HG03571 (cell line): ENCODE results near the gene STMN3.
"Not testable (repeated sequence)": the region's sequence is repeated elsewhere in the genome, so short reads cannot be mapped to it uniquely, and the experiment has no call there.

Experiments used
- ATAC-seq: cut with Tn5 transposase; IDR thresholded peaks from one replicate; pipeline ENCODE4 v1.9.1; 2021; ENCODE audit not compliant: unreplicated experiment

STMN3 gene

GRCh38 chr20:63639093-63639975, 13.9 kb downstream of the STMN3 start:
- no peak for ATAC-seq

- ATAC-seq = no peak
These were observed 16.2 kb downstream of the STMN3 start for GRCh38 chr20:63636752-63637628.

- no peak for ATAC-seq
These were observed 17.6 kb downstream of the STMN3 start for GRCh38 chr20:63635431-63636141.

- no peak for ATAC-seq
These were observed 19.5 kb downstream of the STMN3 start for GRCh38 chr20:63633732-63634131.

- ATAC-seq = not testable (repeated sequence)
These were observed 21.8 kb downstream of the STMN3 start for GRCh38 chr20:63631426-63631825.

GRCh38 chr20:63630956-63631355, 22.3 kb downstream of the STMN3 start:
- ATAC-seq = not testable (repeated sequence)

- no peak for ATAC-seq
These were observed 24.8 kb downstream of the STMN3 start for GRCh38 chr20:63628246-63628975.

- no peak for ATAC-seq
These were observed 25.4 kb downstream of the STMN3 start for GRCh38 chr20:63627751-63628245.

- ATAC-seq = peak; percentile 75
These were observed 26.0 kb downstream of the STMN3 start for GRCh38 chr20:63627129-63627750.

GRCh38 chr20:63626424-63627128, 26.6 kb downstream of the STMN3 start, which contains the start of gene GMEB2:
Gene GMEB2 (minus strand): TSS chr20:63627101. CDS start chr20:63619397, 7,704 bp downstream.
- ATAC-seq = peak; percentile 39

- no peak for ATAC-seq
These were observed 27.3 kb downstream of the STMN3 start for GRCh38 chr20:63625771-63626423.

- no peak for ATAC-seq
These were observed 28.7 kb downstream of the STMN3 start for GRCh38 chr20:63624486-63624885.

GRCh38 chr20:63622732-63623131, 30.5 kb downstream of the STMN3 start:
- no peak for ATAC-seq

- no peak for ATAC-seq
These were observed 31.1 kb downstream of the STMN3 start for GRCh38 chr20:63622096-63622495.

- no peak for ATAC-seq
These were observed 32.2 kb downstream of the STMN3 start for GRCh38 chr20:63620991-63621390.

GRCh38 chr20:63619505-63619904, 33.7 kb downstream of the STMN3 start:
- ATAC-seq = no peak

- no peak for ATAC-seq
These were observed 34.1 kb downstream of the STMN3 start for GRCh38 chr20:63619086-63619485.

- ATAC-seq = no peak
These were observed 34.8 kb downstream of the STMN3 start for GRCh38 chr20:63618291-63618980.
